Measurements from ENCODE around the gene MTRF1L.
"Not testable (repeated sequence)": the region's sequence is repeated elsewhere in the genome, so short reads cannot be mapped to it uniquely, and the experiment has no call there.

MTRF1L gene

GRCh38 chr6:153001767-153002612, 519 bp downstream of the MTRF1L start:
- no peak for DNase-seq

GRCh38 chr6:153000790-153001189, 1.7 kb downstream of the MTRF1L start:
- DNase-seq: not testable (repeated sequence)

- DNase-seq: no peak
Measured at GRCh38 chr6:153000243-153000642, 2.3 kb downstream of the MTRF1L start.

GRCh38 chr6:152999538-152999937, 3.0 kb downstream of the MTRF1L start:
- DNase-seq: not testable (repeated sequence)

GRCh38 chr6:152993847-152994246, 8.7 kb downstream of the MTRF1L start:
- no peak for DNase-seq

GRCh38 chr6:152993431-152993830, 9.1 kb downstream of the MTRF1L start:
- DNase-seq: no peak

GRCh38 chr6:152986978-152987377, 15.5 kb downstream of the MTRF1L start:
- DNase-seq: no peak

- DNase-seq: not testable (repeated sequence)
Measured at GRCh38 chr6:152985300-152985699, 17.2 kb downstream of the MTRF1L start.

- no peak for DNase-seq
Measured at GRCh38 chr6:152984513-152984872, 18.0 kb downstream of the MTRF1L start.

- DNase-seq: peak; percentile 94
Measured at GRCh38 chr6:152983637-152984512, 18.6 kb downstream of the MTRF1L start.

- DNase-seq: peak; percentile 92
Measured at GRCh38 chr6:152982904-152983636, 19.4 kb downstream of the MTRF1L start, which contains the start of gene FBXO5. Gene FBXO5 (minus strand): TSS chr6:152983041. CDS start chr6:152982959, 82 bp downstream.

GRCh38 chr6:152981989-152982903, 20.3 kb downstream of the MTRF1L start:
- no peak for DNase-seq

GRCh38 chr6:152981219-152981618, 21.3 kb downstream of the MTRF1L start:
- no peak for DNase-seq

GRCh38 chr6:152980656-152981055, 21.9 kb downstream of the MTRF1L start:
- no peak for DNase-seq

- no peak for DNase-seq
Measured at GRCh38 chr6:152979116-152979515, 23.4 kb downstream of the MTRF1L start.

- no peak for DNase-seq
Measured at GRCh38 chr6:152978058-152978457, 24.5 kb downstream of the MTRF1L start.

- DNase-seq: no peak
Measured at GRCh38 chr6:152977556-152977955, 25.0 kb downstream of the MTRF1L start.

GRCh38 chr6:152976749-152977148, 25.8 kb downstream of the MTRF1L start:
- no peak for DNase-seq

- no peak for DNase-seq
Measured at GRCh38 chr6:152975204-152975915, 27.1 kb downstream of the MTRF1L start.

- DNase-seq: no peak
Measured at GRCh38 chr6:152973916-152974315, 28.6 kb downstream of the MTRF1L start.
